ENCODE data around the gene EFEMP1.

The EFEMP1 gene

GRCh38 chr2:55923091-55923981 is at the start of gene EFEMP1:
TSS of gene EFEMP1 (minus strand) at chr2:55923782. CDS start at chr2:55922440, 1,342 bp downstream.
- H3K4me3 ChIP-seq (replicated peaks; ENCODE audit: low read depth, low read length): peak within 1 kb of the TSS; percentile 93
- DNase-seq (ENCODE audit: low read depth): peak; percentile 82
- TF ChIP-seq CTCF (IDR thresholded peaks at IDR 0.05; ENCODE audit: low read length, missing control alignments): no peak

- DNase-seq (ENCODE audit: low read depth): no peak
- TF ChIP-seq CTCF (IDR thresholded peaks at IDR 0.05; ENCODE audit: low read length, missing control alignments): no peak
- no peak overlapping the region for H3K4me3 ChIP-seq (replicated peaks; ENCODE audit: low read depth, low read length)
These were observed 46.9 kb upstream of the EFEMP1 start for GRCh38 chr2:55970500-55970899.

GRCh38 chr2:55968941-55969340 is 45.4 kb upstream of the EFEMP1 start:
- DNase-seq (ENCODE audit: low read depth): no peak
- H3K4me3 ChIP-seq (replicated peaks; ENCODE audit: low read depth, low read length): no peak overlapping the region
- no peak for TF ChIP-seq CTCF (IDR thresholded peaks at IDR 0.05; ENCODE audit: low read length, missing control alignments)

- peak; percentile 43 for DNase-seq (ENCODE audit: low read depth)
- no peak for TF ChIP-seq CTCF (IDR thresholded peaks at IDR 0.05; ENCODE audit: low read length, missing control alignments)
- H3K4me3 ChIP-seq (replicated peaks; ENCODE audit: low read depth, low read length): no peak overlapping the region
These were observed 43.0 kb upstream of the EFEMP1 start for GRCh38 chr2:55966401-55967118.

GRCh38 chr2:55965966-55966365 is 42.4 kb upstream of the EFEMP1 start:
- no peak overlapping the region for H3K4me3 ChIP-seq (replicated peaks; ENCODE audit: low read depth, low read length)
- DNase-seq (ENCODE audit: low read depth): peak; percentile 39
- TF ChIP-seq CTCF (IDR thresholded peaks at IDR 0.05; ENCODE audit: low read length, missing control alignments): no peak

- no peak for TF ChIP-seq CTCF (IDR thresholded peaks at IDR 0.05; ENCODE audit: low read length, missing control alignments)
- no peak for DNase-seq (ENCODE audit: low read depth)
These were observed 41.7 kb upstream of the EFEMP1 start for GRCh38 chr2:55965276-55965675.

More at GRCh38 chr2:55965276-55965675, 41.7 kb upstream of the EFEMP1 start:
- H3K4me3 ChIP-seq (replicated peaks; ENCODE audit: low read depth, low read length): no peak overlapping the region
